OCI-LY1 (cell line): Measurements from ENCODE around the gene SCYL3.

ENCODE experiments used
- CTCF ChIP-seq: fragments of 200-600 bp; sonication (generic), shearing (Covaris generic); IDR thresholded peaks from 2 replicates; pipeline ENCODE4 v1.5.1; 2017; ENCODE audit warnings: mild to moderate bottlenecking, antibody characterized with exemption, low read length, moderate library complexity, mixed read lengths
- EZH2 ChIP-seq: fragments of 200-600 bp; sonication (generic), shearing (Covaris generic); IDR thresholded peaks from 2 replicates; pipeline ENCODE4 v1.8.0; 2017; ENCODE audit warnings: borderline replicate concordance, mixed run types, mild to moderate bottlenecking, antibody characterized with exemption, low read length, moderate library complexity, mixed read lengths

- TF ChIP-seq CTCF: peak; percentile 60
- no peak for TF ChIP-seq EZH2
Observed at GRCh38 chr1:169809370-169810095, 84.2 kb downstream of the SCYL3 start.
